Thyroid gland (tissue), 4 donors: ENCODE data around the gene FOXL3. TPM values are rescaled to one million over a fixed set of nuclear protein-coding genes. Genes with fewer than 3 reads are reported as not detected.

Experiments
- DNase-seq, 2 donors: peaks; one replicate each; pipeline ENCODE4 v3.0.0-alpha.2; 2019
- H3K27ac ChIP-seq, 3 donors: fragments of 200-600 bp; sonication (generic); 1 replicate in 2 of 3; 2 replicates in 1 of 3; pipeline ENCODE4 v1.5.1; 2016 to 2019; ENCODE audit warnings: mild to moderate bottlenecking in 1 of 3, moderate library complexity in 1 of 3
- H3K27me3 ChIP-seq: fragments of 200-600 bp; sonication (generic); one replicate; pipeline ENCODE4 v1.5.1; 2019
- H3K36me3 ChIP-seq, 2 donors: fragments of 200-600 bp; sonication (generic); one replicate each; pipeline ENCODE4 v1.5.1; 2016 to 2019
- H3K4me1 ChIP-seq, 2 donors: fragments of 200-600 bp; sonication (generic); one replicate each; pipeline ENCODE4 v1.5.1; 2017 to 2019
- H3K4me3 ChIP-seq, 3 donors: fragments of 200-600 bp; sonication (generic); replicated peaks in 1 of 3; 1 replicate in 2 of 3; 2 replicates in 1 of 3; pipeline ENCODE4 v1.5.1; 2016; ENCODE audit warnings: mild to moderate bottlenecking in 1 of 3
- H3K9me3 ChIP-seq: fragments of 200-600 bp; sonication (generic); one replicate; pipeline ENCODE4 v1.5.1; 2017
- CTCF ChIP-seq, 6 experiments: fragments of 200-600 bp in 3 of 6; fragments of 450-650 bp in 3 of 6; sonication (generic) in 3 of 6; IDR thresholded peaks; one replicate each; pipeline ENCODE4 v1.5.1; 2016 to 2019; ENCODE audit warnings: antibody characterized with exemption in 6 of 6, mild to moderate bottlenecking in 2 of 6, inconsistent platforms in 1 of 6, moderate library complexity in 1 of 6
- POLR2A ChIP-seq, 2 donors: fragments of 450-650 bp; IDR thresholded peaks; one replicate each; pipeline ENCODE4 v1.6.1; 2017; ENCODE audit warnings: antibody characterized with exemption in 2 of 2, mild to moderate bottlenecking in 2 of 2, moderate library complexity in 1 of 2
- WGBS, 2 donors: methylation state at CpG; one replicate each; pipeline ENCODE4 v1.1.5; 2017; 5-methylcytosine and 5-hydroxymethylcytosine counted together
- intact Hi-C: fragments of 100-400 bp; cut with DNase I; formaldehyde crosslinking; loops from one replicate; pipeline ENCODE4 v1.15.1; 2023
- total RNA-seq, 4 donors: library from RNA; depleted of rRNA; stranded (reverse); fragments of >200 nt; gene quantifications; one replicate each; pipeline ENCODE4 v1.2.3, GENCODE V29; 2016

FOXL3 gene
- total RNA-seq, 4 donors from 2014 or later = not detected

- TF ChIP-seq CTCF (IDR thresholded peaks at IDR 0.05) (no peak), POLR2A (IDR thresholded peaks at IDR 0.05) (no peak)
- no peak for DNase-seq
- Histone ChIP-seq H3K4me1 (no peaks in the 10 kb centered on the region), H3K27ac (no peak overlapping the region), H3K4me3 (no peak overlapping the region), H3K9me3 (no peaks in the 10 kb centered on the region), H3K27me3 (no peaks in the 10 kb centered on the region), H3K36me3 (no peaks in the 10 kb centered on the region)
- intact Hi-C loops = loop anchor here (5.0 to 10.0 kb wide), 4 partner anchors 205 to 655 kb away; partner anchors contain the start of gene COX19
- WGBS, 2 donors = 86 to 90% methylated on average over 2 of the region's 2 CpGs
These were observed 30.3 kb downstream of the FOXL3 start for GRCh38 chr7:320297-320696.

GRCh38 chr7:322111-322671 is 32.2 kb downstream of the FOXL3 start:
- H3K27ac ChIP-seq = no peak overlapping the region
- no peaks in the 10 kb centered on the region for H3K9me3 ChIP-seq
- no peaks in the 10 kb centered on the region for H3K4me1 ChIP-seq
- H3K4me3 ChIP-seq = no peak overlapping the region
- intact Hi-C loops = loop anchor here (5.0 to 10.0 kb wide), 4 partner anchors 203 to 653 kb away; partner anchors contain the start of gene COX19
- H3K36me3 ChIP-seq = no peaks in the 10 kb centered on the region
- WGBS, 2 donors = 15 to 30% methylated on average over 7 to 18 of the region's 45 CpGs
- TF ChIP-seq CTCF (IDR thresholded peaks at IDR 0.05) = peak; percentile 39 to 98 (median 86)
- no peak for TF ChIP-seq POLR2A (IDR thresholded peaks at IDR 0.05)
- DNase-seq = peak; percentile 74 to 80
- no peaks in the 10 kb centered on the region for H3K27me3 ChIP-seq

- H3K27me3 ChIP-seq = no peaks in the 10 kb centered on the region
- H3K36me3 ChIP-seq = no peaks in the 10 kb centered on the region
- WGBS, 2 donors = 89 to 97% methylated on average over 6 of the region's 6 CpGs
- no peak overlapping the region for H3K4me3 ChIP-seq
- H3K4me1 ChIP-seq = no peaks in the 10 kb centered on the region
- no peaks in the 10 kb centered on the region for H3K9me3 ChIP-seq
- intact Hi-C loops = loop anchor here (5.0 to 10.0 kb wide), 4 partner anchors 202 to 652 kb away; partner anchors contain the start of gene COX19
- no peak for TF ChIP-seq CTCF (IDR thresholded peaks at IDR 0.05)
- TF ChIP-seq POLR2A (IDR thresholded peaks at IDR 0.05) = no peak
- no peak for DNase-seq
- H3K27ac ChIP-seq = no peak overlapping the region
These were observed 32.7 kb downstream of the FOXL3 start for GRCh38 chr7:322708-323111.

GRCh38 chr7:323410-323809 is 33.4 kb downstream of the FOXL3 start:
- no peak for DNase-seq

More at GRCh38 chr7:323410-323809, 33.4 kb downstream of the FOXL3 start:
- H3K27me3 ChIP-seq = no peaks in the 10 kb centered on the region
- H3K36me3 ChIP-seq = no peaks in the 10 kb centered on the region
- intact Hi-C loops = loop anchor here (5.0 to 10.0 kb wide), 4 partner anchors 201 to 651 kb away; partner anchors contain the start of gene COX19
- no peaks in the 10 kb centered on the region for H3K9me3 ChIP-seq
- H3K4me1 ChIP-seq = no peaks in the 10 kb centered on the region
- no peak overlapping the region for H3K4me3 ChIP-seq
- H3K27ac ChIP-seq = no peak overlapping the region
- TF ChIP-seq POLR2A (IDR thresholded peaks at IDR 0.05) (no peak), CTCF (IDR thresholded peaks at IDR 0.05) (no peak)
- WGBS, 2 donors = 68% methylated on average over 10 of the region's 10 CpGs
